ENCODE data around the gene C8A.

Gene C8A

GRCh38 chr1:56881417-56881816, 26.8 kb downstream of the C8A start:
- no peak for DNase-seq (ENCODE audit: low read depth in 1 of 2, low spot score in 1 of 2)

GRCh38 chr1:56890229-56890628, 35.6 kb downstream of the C8A start:
- no peak for DNase-seq (ENCODE audit: low read depth in 1 of 2, low spot score in 1 of 2)

- no peak for DNase-seq (ENCODE audit: low read depth in 1 of 2, low spot score in 1 of 2)
These were observed 39.4 kb downstream of the C8A start for GRCh38 chr1:56894014-56894413.

GRCh38 chr1:56897150-56898004, 42.8 kb downstream of the C8A start:
- no peak for DNase-seq (ENCODE audit: low read depth in 1 of 2, low spot score in 1 of 2)

GRCh38 chr1:56898005-56898373, 43.4 kb downstream of the C8A start:
- no peak for DNase-seq (ENCODE audit: low read depth in 1 of 2, low spot score in 1 of 2)

- DNase-seq (ENCODE audit: low read depth in 1 of 2, low spot score in 1 of 2), result no peak
These were observed 44.3 kb downstream of the C8A start for GRCh38 chr1:56898879-56899278.

GRCh38 chr1:56901716-56902115, 47.1 kb downstream of the C8A start:
- DNase-seq (ENCODE audit: low read depth in 1 of 2, low spot score in 1 of 2), result no peak

- DNase-seq (ENCODE audit: low read depth in 1 of 2, low spot score in 1 of 2), result no peak
These were observed 49.2 kb downstream of the C8A start for GRCh38 chr1:56903778-56904177.

GRCh38 chr1:56904663-56905397, 50.2 kb downstream of the C8A start:
- no peak for DNase-seq (ENCODE audit: low read depth in 1 of 2, low spot score in 1 of 2)

GRCh38 chr1:56905667-56906066, 51.1 kb downstream of the C8A start:
- no peak for DNase-seq (ENCODE audit: low read depth in 1 of 2, low spot score in 1 of 2)

- DNase-seq (ENCODE audit: low read depth in 1 of 2, low spot score in 1 of 2), result no peak
These were observed 54.1 kb downstream of the C8A start for GRCh38 chr1:56908619-56909221.

- DNase-seq (ENCODE audit: low read depth in 1 of 2, low spot score in 1 of 2), result no peak
These were observed 55.9 kb downstream of the C8A start for GRCh38 chr1:56910441-56910985.

- no peak for DNase-seq (ENCODE audit: low read depth in 1 of 2, low spot score in 1 of 2)
These were observed 56.7 kb downstream of the C8A start for GRCh38 chr1:56911098-56911938.

GRCh38 chr1:56912325-56912724, 57.7 kb downstream of the C8A start:
- DNase-seq (ENCODE audit: low read depth in 1 of 2, low spot score in 1 of 2), result no peak

- no peak for DNase-seq (ENCODE audit: low read depth in 1 of 2, low spot score in 1 of 2)
These were observed 61.4 kb downstream of the C8A start for GRCh38 chr1:56915960-56916359.

- no peak for DNase-seq (ENCODE audit: low read depth in 1 of 2, low spot score in 1 of 2)
These were observed 62.0 kb downstream of the C8A start for GRCh38 chr1:56916630-56917029.

GRCh38 chr1:56917356-56917755, 62.8 kb downstream of the C8A start:
- DNase-seq (ENCODE audit: low read depth in 1 of 2, low spot score in 1 of 2), result no peak

- no peak for DNase-seq (ENCODE audit: low read depth in 1 of 2, low spot score in 1 of 2)
These were observed 66.0 kb downstream of the C8A start for GRCh38 chr1:56920591-56921001.

GRCh38 chr1:56921479-56921878, 66.9 kb downstream of the C8A start:
- DNase-seq (ENCODE audit: low read depth in 1 of 2, low spot score in 1 of 2), result no peak

GRCh38 chr1:56922070-56922469, 67.5 kb downstream of the C8A start:
- DNase-seq (ENCODE audit: low read depth in 1 of 2, low spot score in 1 of 2), result no peak

- DNase-seq (ENCODE audit: low read depth in 1 of 2, low spot score in 1 of 2), result no peak
These were observed 67.9 kb downstream of the C8A start for GRCh38 chr1:56922507-56922906.
